ENCODE results near the gene MX2. TPM values are rescaled to one million over a fixed set of nuclear protein-coding genes. Genes with fewer than 3 reads are reported as not detected.

The MX2 gene
- total and polyA plus RNA-seq, 2 donors (not counting 3 experiments of a cell fraction or from before 2014, with no cell fraction given), result 0.01 TPM; not detected in 1

- no peak for TF ChIP-seq POLR2A (IDR thresholded peaks at IDR 0.05; ENCODE audit: low read depth, low read length)
- TF ChIP-seq MAX (IDR thresholded peaks at IDR 0.05; ENCODE audit: insufficient read depth, insufficient read length), result no peak
- TF ChIP-seq MYC (IDR thresholded peaks at IDR 0.05; ENCODE audit: low read depth, low read length), result no peak
- no peak for TF ChIP-seq JUN (IDR thresholded peaks at IDR 0.05; ENCODE audit: borderline replicate concordance, insufficient read depth, insufficient read length, low read depth)
- TF ChIP-seq FOS (IDR thresholded peaks at IDR 0.05; ENCODE audit: borderline replicate concordance, insufficient read depth, low read length), result no peak
- TF ChIP-seq POLR2AphosphoS5 (IDR thresholded peaks at IDR 0.05; ENCODE audit: insufficient read depth, low read depth, low read length), result no peak
- no peak for TF ChIP-seq GATA2 (IDR thresholded peaks at IDR 0.05; ENCODE audit: insufficient read depth, insufficient read length, low read depth, low read length)
- no peak for TF ChIP-seq CTCF (IDR thresholded peaks at IDR 0.05; ENCODE audit: extremely low read depth in 1 of 2, insufficient read depth in 1 of 2, low read depth in 1 of 2, low read length in 2 of 2)
- TF ChIP-seq EZH2 (IDR thresholded peaks at IDR 0.05; ENCODE audit: borderline replicate concordance, low read depth, low read length, severe bottlenecking), result no peak
- Histone ChIP-seq H3K9me1 (replicated peaks; ENCODE audit: control insufficient read depth, extremely low read depth, insufficient read depth, low read length) (no peaks in the 10 kb centered on the region), H3K27ac (ENCODE audit: insufficient read depth, low read depth, low read length) (no peak overlapping the region), H3K9me3 (replicated peaks; ENCODE audit: control insufficient read depth, insufficient read depth, low read length) (no peaks in the 10 kb centered on the region), H3K4me1 (ENCODE audit: control insufficient read depth, extremely low read depth, insufficient read depth, low read length) (no peaks in the 10 kb centered on the region), H3K79me2 (ENCODE audit: control insufficient read depth, insufficient read depth, low read length) (no peaks in the 10 kb centered on the region), H3K4me2 (ENCODE audit: insufficient read depth, low read length) (no peak overlapping the region), H4K20me1 (replicated peaks; ENCODE audit: control insufficient read depth, extremely low read depth, insufficient read depth, low read length) (no peaks in the 10 kb centered on the region), H2AFZ (ENCODE audit: low read depth, low read length) (no peak overlapping the region), H3K4me3 (replicated peaks in 1 of 3; ENCODE audit: insufficient read depth in 1 of 3, low read depth in 1 of 3, low read length in 3 of 3) (no peak overlapping the region), H3K36me3 (ENCODE audit: control insufficient read depth in 2 of 2, extremely low read depth in 1 of 2, insufficient read depth in 2 of 2, low read length in 2 of 2) (no peaks in the 10 kb centered on the region), H3K27me3 (ENCODE audit: control insufficient read depth in 2 of 2, insufficient read depth in 2 of 2, low read length in 2 of 2) (no peaks in the 10 kb centered on the region), H3K9ac (replicated peaks; ENCODE audit: extremely low read depth, insufficient read depth, low read length) (no peak overlapping the region)
- ChIA-PET CTCF (interaction anchor here (3.2 kb wide), 1 partner anchor 170 kb away, joined by 13 read pairs; no protein-coding TSS in a partner anchor), POLR2A (no interaction called here)
- intact Hi-C loops (cut with micrococcal nuclease), result no loop called here
- no peak for FAIRE-seq
- no TSS peak for BruUV-seq (replicated peaks)
- dilution Hi-C loops (cut with MboI; ENCODE audit: extremely low pct_ligation_motif_present, low sequenced_read_pairs), result no loop called here
- no peak for DNase-seq (ENCODE audit: low read depth, low spot score)
Measured at GRCh38 chr21:41453198-41453597, 91.4 kb downstream of the MX2 start.

Data from endothelial cell of umbilical vein (primary cell).